Measurements from ENCODE around the gene USF1.
"Not testable (repeated sequence)": the region's sequence is repeated elsewhere in the genome, so short reads cannot be mapped to it uniquely, and the experiment has no call there.

Gene USF1

GRCh38 chr1:161077426-161077825 lies 31.6 kb upstream of the USF1 start:
- DNase-seq = no peak

- DNase-seq = no peak
Measured at GRCh38 chr1:161076410-161076809, 30.6 kb upstream of the USF1 start.

GRCh38 chr1:161074676-161075368 lies 29.0 kb upstream of the USF1 start:
- DNase-seq = no peak

GRCh38 chr1:161073474-161074121 lies 27.8 kb upstream of the USF1 start:
- DNase-seq = no peak

- no peak for DNase-seq
Measured at GRCh38 chr1:161072751-161073449, 27.1 kb upstream of the USF1 start.

- peak; percentile 67 to 74 for DNase-seq
Measured at GRCh38 chr1:161071886-161072371, 26.2 kb upstream of the USF1 start.

GRCh38 chr1:161070761-161071160 lies 25.0 kb upstream of the USF1 start:
- no peak for DNase-seq

- peak; percentile 97 to 99 for DNase-seq
Measured at GRCh38 chr1:161069731-161070270, 24.0 kb upstream of the USF1 start, which contains the start of gene ARHGAP30. ARHGAP30 (minus strand) TSS chr1:161069891; CDS start chr1:161069624, 267 bp downstream.

GRCh38 chr1:161069241-161069640 lies 23.5 kb upstream of the USF1 start:
- DNase-seq = no peak

GRCh38 chr1:161068306-161069234 lies 22.8 kb upstream of the USF1 start:
- peak; percentile 92 for DNase-seq

GRCh38 chr1:161066694-161067093 lies 20.9 kb upstream of the USF1 start:
- no peak for DNase-seq

GRCh38 chr1:161065681-161066080 lies 19.9 kb upstream of the USF1 start:
- DNase-seq = not testable (repeated sequence)

GRCh38 chr1:161063936-161064335 lies 18.2 kb upstream of the USF1 start:
- not testable (repeated sequence) for DNase-seq

- DNase-seq = no peak
Measured at GRCh38 chr1:161061419-161061818, 15.6 kb upstream of the USF1 start.

- no peak for DNase-seq
Measured at GRCh38 chr1:161059293-161059692, 13.5 kb upstream of the USF1 start.

- DNase-seq = no peak
Measured at GRCh38 chr1:161054805-161055204, 9.0 kb upstream of the USF1 start.

- no peak for DNase-seq
Measured at GRCh38 chr1:161054232-161054631, 8.5 kb upstream of the USF1 start.

- DNase-seq = no peak
Measured at GRCh38 chr1:161052899-161053298, 7.1 kb upstream of the USF1 start.

GRCh38 chr1:161051219-161051618 lies 5.4 kb upstream of the USF1 start:
- no peak for DNase-seq

GRCh38 chr1:161048949-161049722 lies 3.4 kb upstream of the USF1 start:
- no peak for DNase-seq
